ENCODE measurements around the gene PCSK6.

DNA sequence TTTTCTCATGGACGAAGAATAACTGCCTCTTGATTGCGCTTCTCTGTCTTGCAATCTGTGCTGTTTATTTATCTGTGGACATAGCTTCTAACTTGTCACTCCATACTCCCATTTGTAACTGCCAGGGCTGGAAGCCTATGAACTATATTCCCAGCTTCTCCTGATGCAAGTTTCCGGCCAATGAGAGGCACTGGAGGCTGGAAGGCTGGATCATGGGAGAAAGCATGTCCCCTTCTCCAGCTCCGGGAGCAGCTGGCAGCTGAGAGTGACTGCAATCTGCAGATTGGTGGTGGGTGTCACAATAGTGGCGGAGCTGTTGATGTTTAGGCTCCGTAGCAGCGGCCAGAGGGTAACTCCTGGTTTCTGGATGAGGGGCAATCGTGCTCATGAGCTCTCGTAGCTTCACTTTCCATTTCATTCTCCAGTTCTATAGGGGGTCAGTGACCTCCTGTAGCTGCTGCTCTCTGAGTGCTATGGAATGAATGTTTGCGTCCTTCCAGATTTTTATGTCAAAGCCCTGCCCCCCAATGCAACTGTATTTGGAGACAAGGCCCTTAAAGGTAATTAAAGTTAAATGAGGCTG is 35.7 kb upstream of the PCSK6 start:
- TF ChIP-seq, protein P1, sequence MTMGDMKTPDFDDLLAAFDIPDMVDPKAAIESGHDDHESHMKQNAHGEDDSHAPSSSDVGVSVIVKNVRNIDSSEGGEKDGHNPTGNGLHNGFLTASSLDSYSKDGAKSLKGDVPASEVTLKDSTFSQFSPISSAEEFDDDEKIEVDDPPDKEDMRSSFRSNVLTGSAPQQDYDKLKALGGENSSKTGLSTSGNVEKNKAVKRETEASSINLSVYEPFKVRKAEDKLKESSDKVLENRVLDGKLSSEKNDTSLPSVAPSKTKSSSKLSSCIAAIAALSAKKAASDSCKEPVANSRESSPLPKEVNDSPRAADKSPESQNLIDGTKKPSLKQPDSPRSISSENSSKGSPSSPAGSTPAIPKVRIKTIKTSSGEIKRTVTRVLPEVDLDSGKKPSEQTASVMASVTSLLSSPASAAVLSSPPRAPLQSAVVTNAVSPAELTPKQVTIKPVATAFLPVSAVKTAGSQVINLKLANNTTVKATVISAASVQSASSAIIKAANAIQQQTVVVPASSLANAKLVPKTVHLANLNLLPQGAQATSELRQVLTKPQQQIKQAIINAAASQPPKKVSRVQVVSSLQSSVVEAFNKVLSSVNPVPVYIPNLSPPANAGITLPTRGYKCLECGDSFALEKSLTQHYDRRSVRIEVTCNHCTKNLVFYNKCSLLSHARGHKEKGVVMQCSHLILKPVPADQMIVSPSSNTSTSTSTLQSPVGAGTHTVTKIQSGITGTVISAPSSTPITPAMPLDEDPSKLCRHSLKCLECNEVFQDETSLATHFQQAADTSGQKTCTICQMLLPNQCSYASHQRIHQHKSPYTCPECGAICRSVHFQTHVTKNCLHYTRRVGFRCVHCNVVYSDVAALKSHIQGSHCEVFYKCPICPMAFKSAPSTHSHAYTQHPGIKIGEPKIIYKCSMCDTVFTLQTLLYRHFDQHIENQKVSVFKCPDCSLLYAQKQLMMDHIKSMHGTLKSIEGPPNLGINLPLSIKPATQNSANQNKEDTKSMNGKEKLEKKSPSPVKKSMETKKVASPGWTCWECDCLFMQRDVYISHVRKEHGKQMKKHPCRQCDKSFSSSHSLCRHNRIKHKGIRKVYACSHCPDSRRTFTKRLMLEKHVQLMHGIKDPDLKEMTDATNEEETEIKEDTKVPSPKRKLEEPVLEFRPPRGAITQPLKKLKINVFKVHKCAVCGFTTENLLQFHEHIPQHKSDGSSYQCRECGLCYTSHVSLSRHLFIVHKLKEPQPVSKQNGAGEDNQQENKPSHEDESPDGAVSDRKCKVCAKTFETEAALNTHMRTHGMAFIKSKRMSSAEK (CRISPR knock-in tag; IDR thresholded peaks at IDR 0.05; ENCODE audit: borderline replicate concordance) = no peak
- TF ChIP-seq ZNF423 (CRISPR knock-in tag; IDR thresholded peaks at IDR 0.05) = no peak
- TF ChIP-seq TEAD4 (CRISPR knock-in tag; IDR thresholded peaks at IDR 0.05) = no peak
- no peak for TF ChIP-seq SP1 (CRISPR knock-in tag; conservative IDR thresholded peaks at IDR 0.05)
- TF ChIP-seq, protein P2, sequence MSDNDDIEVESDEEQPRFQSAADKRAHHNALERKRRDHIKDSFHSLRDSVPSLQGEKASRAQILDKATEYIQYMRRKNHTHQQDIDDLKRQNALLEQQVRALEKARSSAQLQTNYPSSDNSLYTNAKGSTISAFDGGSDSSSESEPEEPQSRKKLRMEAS (CRISPR knock-in tag; IDR thresholded peaks at IDR 0.05) = no peak
- TF ChIP-seq, protein P3, sequence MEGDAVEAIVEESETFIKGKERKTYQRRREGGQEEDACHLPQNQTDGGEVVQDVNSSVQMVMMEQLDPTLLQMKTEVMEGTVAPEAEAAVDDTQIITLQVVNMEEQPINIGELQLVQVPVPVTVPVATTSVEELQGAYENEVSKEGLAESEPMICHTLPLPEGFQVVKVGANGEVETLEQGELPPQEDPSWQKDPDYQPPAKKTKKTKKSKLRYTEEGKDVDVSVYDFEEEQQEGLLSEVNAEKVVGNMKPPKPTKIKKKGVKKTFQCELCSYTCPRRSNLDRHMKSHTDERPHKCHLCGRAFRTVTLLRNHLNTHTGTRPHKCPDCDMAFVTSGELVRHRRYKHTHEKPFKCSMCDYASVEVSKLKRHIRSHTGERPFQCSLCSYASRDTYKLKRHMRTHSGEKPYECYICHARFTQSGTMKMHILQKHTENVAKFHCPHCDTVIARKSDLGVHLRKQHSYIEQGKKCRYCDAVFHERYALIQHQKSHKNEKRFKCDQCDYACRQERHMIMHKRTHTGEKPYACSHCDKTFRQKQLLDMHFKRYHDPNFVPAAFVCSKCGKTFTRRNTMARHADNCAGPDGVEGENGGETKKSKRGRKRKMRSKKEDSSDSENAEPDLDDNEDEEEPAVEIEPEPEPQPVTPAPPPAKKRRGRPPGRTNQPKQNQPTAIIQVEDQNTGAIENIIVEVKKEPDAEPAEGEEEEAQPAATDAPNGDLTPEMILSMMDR (IDR thresholded peaks at IDR 0.05) = no peak
- TF ChIP-seq JUN (CRISPR knock-in tag; IDR thresholded peaks at IDR 0.05) = no peak
- TF ChIP-seq ATF1 (CRISPR knock-in tag; IDR thresholded peaks at IDR 0.05) = no peak
- TF ChIP-seq, protein P4, sequence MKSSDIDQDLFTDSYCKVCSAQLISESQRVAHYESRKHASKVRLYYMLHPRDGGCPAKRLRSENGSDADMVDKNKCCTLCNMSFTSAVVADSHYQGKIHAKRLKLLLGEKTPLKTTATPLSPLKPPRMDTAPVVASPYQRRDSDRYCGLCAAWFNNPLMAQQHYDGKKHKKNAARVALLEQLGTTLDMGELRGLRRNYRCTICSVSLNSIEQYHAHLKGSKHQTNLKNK (CRISPR knock-in tag; IDR thresholded peaks at IDR 0.05) = no peak
- TF ChIP-seq, protein P5, sequence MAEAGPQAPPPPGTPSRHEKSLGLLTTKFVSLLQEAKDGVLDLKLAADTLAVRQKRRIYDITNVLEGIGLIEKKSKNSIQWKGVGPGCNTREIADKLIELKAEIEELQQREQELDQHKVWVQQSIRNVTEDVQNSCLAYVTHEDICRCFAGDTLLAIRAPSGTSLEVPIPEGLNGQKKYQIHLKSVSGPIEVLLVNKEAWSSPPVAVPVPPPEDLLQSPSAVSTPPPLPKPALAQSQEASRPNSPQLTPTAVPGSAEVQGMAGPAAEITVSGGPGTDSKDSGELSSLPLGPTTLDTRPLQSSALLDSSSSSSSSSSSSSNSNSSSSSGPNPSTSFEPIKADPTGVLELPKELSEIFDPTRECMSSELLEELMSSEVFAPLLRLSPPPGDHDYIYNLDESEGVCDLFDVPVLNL (CRISPR knock-in tag; IDR thresholded peaks at IDR 0.05; ENCODE audit: borderline replicate concordance, low read depth) = no peak
